Activated naive CD8-positive, alpha-beta T cell treated with anti-CD3 and anti-CD28 coated beads, Interleukin-2, amount 10 ng/mL, durations not matched to agents 7 days and 5 days (primary cell): ENCODE data around the gene CENPT. TPM values are rescaled to one million over a fixed set of nuclear protein-coding genes. Genes with fewer than 3 reads are reported as not detected.
"Not testable (repeated sequence)": the region's sequence is repeated elsewhere in the genome, so short reads cannot be mapped to it uniquely, and the experiment has no call there.

ENCODE experiments used
- ATAC-seq: fragments of 150-1000 bp; cut with Tn5 transposase; one replicate; pipeline ENCODE4 v1.10.0; 2021; ENCODE audit warnings: low read depth, moderate library complexity
- POLR2A ChIA-PET: fragments of 350-600 bp; sonication (Branson Sonifier 250); formaldehyde crosslinking; loops from one replicate; lab custom pipeline; 2021; ENCODE audit warnings: antibody characterized with exemption; lab: Charles Lee
- DNase-seq: peaks from one replicate; pipeline ENCODE4 v3.0.0; 2021
- H3K27ac Mint-ChIP-seq: one replicate; pipeline ENCODE4 v1.8.0; 2022; ENCODE audit warnings: mild to moderate bottlenecking, mixed read lengths
- H3K27me3 Mint-ChIP-seq: one replicate; pipeline ENCODE4 v1.8.0; 2022; ENCODE audit warnings: mild to moderate bottlenecking, moderate library complexity, mixed read lengths
- H3K36me3 Mint-ChIP-seq: one replicate; pipeline ENCODE4 v1.8.0; 2021; ENCODE audit warnings: mild to moderate bottlenecking, mixed read lengths
- H3K4me1 Mint-ChIP-seq: one replicate; pipeline ENCODE4 v1.8.0; 2021; ENCODE audit warnings: mixed read lengths
- H3K4me3 Mint-ChIP-seq: one replicate; pipeline ENCODE4 v1.8.0; 2022; ENCODE audit warnings: mild to moderate bottlenecking, moderate library complexity, mixed read lengths
- H3K9me3 Mint-ChIP-seq: one replicate; pipeline ENCODE4 v1.8.0; 2021; ENCODE audit warnings: mixed read lengths
- total RNA-seq, 2 experiments: library from RNA; stranded (reverse); gene quantifications; one replicate each; pipeline ENCODE4 v1.2.3, GENCODE V29; 2021

Gene CENPT
- total RNA-seq, 2 experiments from 2014 or later = 84.0 to 90.7 TPM

DNA sequence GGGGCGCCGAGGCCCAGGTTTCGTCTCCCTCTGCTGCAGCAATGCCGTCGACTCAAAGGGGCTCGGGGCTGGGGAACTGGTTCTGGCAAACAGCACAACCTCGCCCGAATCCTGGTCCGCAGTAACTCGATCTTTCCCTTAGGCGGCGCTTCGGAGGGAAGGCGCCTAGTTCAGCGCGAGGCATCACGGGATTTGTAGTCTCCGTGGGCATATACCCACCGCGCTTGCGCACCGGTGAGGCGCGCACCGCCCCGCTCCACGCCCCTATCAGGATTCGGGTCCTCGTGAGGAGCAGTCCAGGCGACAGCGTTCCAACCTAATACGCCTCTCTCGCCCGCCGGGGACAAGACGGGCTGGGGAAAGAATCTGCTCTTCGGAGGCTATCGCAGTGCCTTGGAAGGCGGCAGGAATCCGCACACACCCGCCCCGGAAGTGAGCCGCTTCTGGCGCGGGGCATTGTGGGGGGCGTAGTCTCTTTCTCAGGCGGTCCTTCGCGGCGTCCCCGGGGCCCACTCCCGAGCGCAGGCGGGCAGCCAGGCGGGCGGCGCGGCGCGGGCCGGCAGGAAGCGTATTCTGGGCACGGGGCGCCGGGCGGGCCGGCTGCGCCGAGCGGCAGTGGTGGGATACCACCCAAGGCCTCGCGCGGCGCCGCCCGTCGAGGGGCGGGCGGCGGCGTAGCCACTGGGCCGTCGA is 5.5 kb downstream of the CENPT start, which contains the start of gene THAP11:
TSS of gene THAP11 (plus strand) at position 505 of the 693 bp plus-strand sequence. CDS start 235 bp downstream, outside the sequence.
- H3K27ac Mint-ChIP-seq = peak within 1 kb of the TSS; percentile 98
- peaks cover 2% of the 10 kb centered on the region for H3K36me3 Mint-ChIP-seq
- H3K4me1 Mint-ChIP-seq = peaks cover 27% of the 10 kb centered on the region
- peak; percentile 51 for ATAC-seq
- H3K27me3 Mint-ChIP-seq = no peaks in the 10 kb centered on the region
- peak; percentile 95 for DNase-seq
- POLR2A ChIA-PET = interaction anchor here (0.9 to 3.4 kb wide), 3 partner anchors 8 to 94 kb away, joined by 3 to 16 read pairs (median 4); partner anchors contain the start of genes EDC4 and PSMB10
- no peaks in the 10 kb centered on the region for H3K9me3 Mint-ChIP-seq
- H3K4me3 Mint-ChIP-seq = peak within 1 kb of the TSS; percentile 95

- H3K27me3 Mint-ChIP-seq = no peaks in the 10 kb centered on the region
- H3K36me3 Mint-ChIP-seq = peaks cover 2% of the 10 kb centered on the region
- POLR2A ChIA-PET = interaction anchor here (0.6 to 0.9 kb wide), 4 partner anchors 32 to 234 kb away, joined by 3 to 5 read pairs (median 4); partner anchors contain the start of gene EDC4
- H3K4me1 Mint-ChIP-seq = peaks cover 27% of the 10 kb centered on the region
- ATAC-seq (no peak), DNase-seq (no peak)
- H3K9me3 Mint-ChIP-seq = no peaks in the 10 kb centered on the region
- H3K4me3 Mint-ChIP-seq = peak overlapping the region; percentile 92
- H3K27ac Mint-ChIP-seq = peak overlapping the region; percentile 98
These were observed 6.2 kb downstream of the CENPT start for GRCh38 chr16:67841198-67841815.

- Mint-ChIP-seq H3K27me3 (no peaks in the 10 kb centered on the region), H3K4me3 (no peak overlapping the region), H3K9me3 (no peaks in the 10 kb centered on the region), H3K27ac (no peak overlapping the region), H3K4me1 (peaks cover 15% of the 10 kb centered on the region), H3K36me3 (no peaks in the 10 kb centered on the region)
- DNase-seq = no peak
- ATAC-seq = no peak
- POLR2A ChIA-PET = no interaction called here
These were observed 9.7 kb downstream of the CENPT start for GRCh38 chr16:67837811-67838210.

DNA sequence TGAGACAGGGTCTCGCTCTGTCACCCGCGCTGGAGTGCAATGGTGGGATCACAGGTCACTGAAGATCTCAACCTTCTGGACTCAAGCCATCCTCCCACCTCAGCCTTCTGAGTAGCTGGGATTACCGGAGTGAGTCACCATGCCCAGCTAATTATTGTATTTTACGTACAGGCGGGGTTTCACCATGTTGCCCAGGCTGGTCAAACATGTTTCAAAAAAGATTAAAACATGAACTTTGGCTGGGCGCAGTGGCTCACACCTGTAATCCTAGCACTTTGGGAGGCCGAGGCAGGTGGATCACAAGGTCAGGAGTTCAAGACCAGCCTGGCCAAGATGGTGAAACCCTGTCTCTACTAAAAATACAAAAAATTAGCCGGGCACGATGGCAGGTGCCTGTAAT is 10.3 kb downstream of the CENPT start:
- H3K27ac Mint-ChIP-seq, H3K27me3 Mint-ChIP-seq, H3K36me3 Mint-ChIP-seq, H3K4me3 Mint-ChIP-seq, DNase-seq, POLR2A ChIA-PET, H3K9me3 Mint-ChIP-seq, ATAC-seq: not testable (repeated sequence)
- H3K4me1 Mint-ChIP-seq = peaks cover 19% of the 10 kb centered on the region

DNA sequence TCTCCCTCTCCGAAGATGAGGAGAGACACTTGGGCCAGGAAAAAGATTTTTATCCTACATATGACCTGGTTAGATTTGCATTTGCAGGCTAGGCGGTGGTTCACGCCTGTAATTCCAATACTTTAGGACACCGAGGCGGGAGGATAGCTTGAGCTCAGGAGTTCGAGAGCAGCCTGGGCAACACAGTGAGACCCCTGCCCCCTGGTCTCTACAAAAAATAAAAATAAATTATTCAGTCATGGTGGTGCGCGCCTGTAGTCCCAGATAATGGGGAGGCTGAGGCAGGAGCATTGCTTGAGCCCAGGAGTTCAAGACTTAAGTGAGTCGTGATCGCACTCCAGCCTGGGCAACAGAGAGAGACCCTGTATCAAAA is 13.3 kb downstream of the CENPT start:
- Mint-ChIP-seq H3K27ac (peak overlapping the region; percentile 85), H3K4me1 (peaks cover 14% of the 10 kb centered on the region), H3K4me3 (peak overlapping the region; percentile 89), H3K36me3 (peaks cover 9% of the 10 kb centered on the region), H3K9me3 (no peaks in the 10 kb centered on the region), H3K27me3 (no peaks in the 10 kb centered on the region)
- POLR2A ChIA-PET = interaction anchor here (0.6 to 2.4 kb wide), 12 partner anchors 8 to 313 kb away, joined by 3 to 21 read pairs (median 4); partner anchors contain the start of genes CENPT, NUTF2, PSMB10 and RANBP10
- DNase-seq = no peak
- no peak for ATAC-seq

DNA sequence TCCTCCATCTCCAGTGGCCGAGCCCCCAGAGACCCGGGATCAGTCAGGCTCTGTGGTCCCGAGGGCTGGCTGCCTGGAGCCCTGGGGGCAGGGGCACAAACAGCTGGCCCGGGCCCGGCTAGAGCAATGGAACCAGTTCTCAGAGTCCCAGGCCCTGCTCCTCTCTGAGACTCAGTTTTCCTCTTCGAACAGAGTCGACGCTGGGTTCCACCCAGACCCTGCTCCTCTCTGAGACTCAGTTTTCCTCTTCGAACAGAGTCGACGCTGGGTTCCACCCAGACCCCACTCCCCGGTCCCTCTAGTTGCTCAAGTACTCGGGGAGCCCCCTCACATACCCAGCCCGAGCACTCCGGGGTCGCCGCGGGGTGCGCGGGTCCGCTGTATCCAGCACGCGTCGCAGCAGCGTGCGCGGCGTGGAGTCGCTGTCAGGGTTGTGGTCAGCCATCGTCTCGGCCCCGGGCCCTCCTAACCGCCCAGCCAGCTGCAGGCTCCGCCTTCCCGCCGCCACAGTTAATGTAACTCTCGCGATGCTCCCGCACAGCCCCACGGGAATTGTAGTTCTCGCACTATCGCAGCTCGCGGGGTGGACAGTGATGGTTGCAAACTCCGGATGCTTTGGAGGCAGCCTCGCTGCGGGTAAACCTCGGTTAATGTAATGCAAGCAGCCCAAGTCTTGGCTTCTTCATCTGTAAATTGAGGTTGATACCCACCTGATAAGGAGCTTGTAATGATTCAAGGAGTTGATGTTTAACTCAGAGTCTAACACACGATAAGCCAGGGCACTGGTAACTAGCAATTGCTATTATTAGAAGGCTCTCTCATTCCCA is 13.9 kb downstream of the CENPT start:
- H3K27ac Mint-ChIP-seq = peak overlapping the region; percentile 85
- peak; percentile 98 for ATAC-seq
- DNase-seq = peak; percentile 94
- H3K36me3 Mint-ChIP-seq = peaks cover 9% of the 10 kb centered on the region
- H3K4me3 Mint-ChIP-seq = peak overlapping the region; percentile 89
- peaks cover 14% of the 10 kb centered on the region for H3K4me1 Mint-ChIP-seq
- H3K9me3 Mint-ChIP-seq = no peaks in the 10 kb centered on the region
- POLR2A ChIA-PET = interaction anchor here (0.6 to 2.4 kb wide), 13 partner anchors 9 to 312 kb away, joined by 3 to 21 read pairs (median 4); partner anchors contain the start of genes CENPT, NUTF2, PSMB10 and RANBP10
- H3K27me3 Mint-ChIP-seq = no peaks in the 10 kb centered on the region

DNA sequence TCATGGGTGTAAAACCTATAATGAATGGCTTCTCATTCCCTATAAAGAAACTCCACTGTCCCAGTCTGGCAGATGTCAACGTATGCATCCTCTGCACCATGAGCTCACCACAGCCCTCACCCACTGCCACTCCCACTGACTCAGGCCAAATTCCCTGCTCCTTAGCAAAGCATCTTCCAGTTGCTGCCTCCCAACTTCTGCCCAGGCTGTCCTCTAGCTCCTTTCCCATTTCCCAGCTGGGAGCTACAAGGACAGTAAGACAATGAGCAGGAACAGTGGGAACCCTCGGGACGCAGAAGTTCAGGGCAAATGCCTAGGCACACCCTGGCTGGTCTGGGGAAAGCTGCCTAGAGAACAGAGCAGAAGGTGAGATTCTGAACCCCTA is 14.5 kb downstream of the CENPT start:
- ATAC-seq (no peak), DNase-seq (no peak)
- Mint-ChIP-seq H3K4me1 (peaks cover 14% of the 10 kb centered on the region), H3K27ac (peak overlapping the region; percentile 85), H3K4me3 (peak overlapping the region; percentile 89), H3K27me3 (no peaks in the 10 kb centered on the region), H3K9me3 (no peaks in the 10 kb centered on the region), H3K36me3 (peaks cover 9% of the 10 kb centered on the region)
- POLR2A ChIA-PET = interaction anchor here (0.6 to 2.4 kb wide), 9 partner anchors 10 to 312 kb away, joined by 3 to 21 read pairs (median 6); partner anchors contain the start of genes CENPT, NUTF2, PSMB10 and RANBP10

DNA sequence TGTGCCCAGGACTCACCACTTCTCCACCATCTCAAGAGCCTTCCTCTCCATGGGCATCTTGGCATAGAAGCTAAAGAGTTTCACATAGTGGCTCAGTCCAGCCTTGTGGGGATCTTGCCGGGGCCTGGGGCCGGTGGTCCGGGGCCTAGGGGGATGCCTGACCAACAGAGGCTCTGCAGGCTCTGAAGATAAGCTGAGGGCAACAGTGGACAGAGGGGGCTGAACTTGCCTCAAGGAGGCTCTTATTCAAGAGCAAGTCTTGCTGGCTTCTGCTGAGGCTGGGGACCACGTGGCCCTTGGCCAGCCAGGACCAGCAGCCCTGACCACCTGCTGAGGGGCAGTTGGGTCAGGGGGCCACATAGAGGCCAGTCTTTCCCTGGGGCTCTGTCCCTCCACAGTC is 18.8 kb downstream of the CENPT start:
- H3K4me1 Mint-ChIP-seq = peaks cover 10% of the 10 kb centered on the region
- DNase-seq (no peak), ATAC-seq (no peak)
- H3K4me3 Mint-ChIP-seq = no peak overlapping the region
- H3K27ac Mint-ChIP-seq = no peak overlapping the region
- no peaks in the 10 kb centered on the region for H3K9me3 Mint-ChIP-seq
- POLR2A ChIA-PET = no interaction called here
- H3K36me3 Mint-ChIP-seq = peaks cover 9% of the 10 kb centered on the region
- H3K27me3 Mint-ChIP-seq = no peaks in the 10 kb centered on the region

DNA sequence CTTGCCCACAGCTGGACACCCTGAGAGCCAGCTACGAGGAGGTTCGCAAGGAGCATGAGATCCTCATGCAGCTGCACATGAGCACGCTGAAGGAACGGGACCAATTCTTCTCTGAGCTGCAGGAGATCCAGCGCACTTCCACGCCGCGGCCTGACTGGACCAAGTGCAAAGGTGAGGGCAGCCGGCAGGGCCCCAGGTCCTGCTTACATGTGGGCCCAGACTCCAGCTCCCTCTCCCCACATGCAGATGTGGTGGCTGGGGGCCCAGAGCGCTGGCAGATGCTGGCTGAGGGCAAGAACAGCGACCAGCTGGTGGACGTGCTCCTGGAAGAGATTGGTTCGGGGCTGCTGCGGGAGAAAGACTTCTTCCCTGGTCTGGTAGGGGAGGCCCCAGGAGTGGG is 21.6 kb downstream of the CENPT start:
- Mint-ChIP-seq H3K4me1 (peaks cover 2% of the 10 kb centered on the region), H3K27ac (no peak overlapping the region), H3K36me3 (peaks cover 5% of the 10 kb centered on the region), H3K4me3 (no peak overlapping the region), H3K27me3 (no peaks in the 10 kb centered on the region), H3K9me3 (no peaks in the 10 kb centered on the region)
- ATAC-seq = no peak
- POLR2A ChIA-PET = interaction anchor here (1.3 kb wide), 1 partner anchor 17 kb away, joined by 3 read pairs; no protein-coding TSS in a partner anchor
- DNase-seq = no peak

DNA sequence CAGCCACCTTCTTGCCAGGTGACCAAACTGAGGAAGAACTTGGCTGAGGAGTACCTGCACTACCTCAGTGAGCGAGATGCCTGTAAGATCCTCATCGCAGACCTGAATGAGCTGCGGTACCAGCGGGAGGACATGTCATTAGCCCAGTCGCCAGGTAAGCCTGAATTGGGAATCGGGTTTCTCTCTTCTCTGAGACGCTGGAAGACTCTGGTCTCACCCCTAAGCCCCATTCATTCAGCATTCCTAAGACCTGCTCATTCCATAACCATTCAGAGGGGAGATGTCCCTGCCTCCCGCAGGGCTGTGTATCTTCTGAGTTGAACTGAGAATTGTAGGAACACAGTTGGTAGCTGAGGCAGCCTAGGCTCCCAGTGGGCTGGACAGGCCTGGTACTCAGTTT is 22.4 kb downstream of the CENPT start:
- H3K36me3 Mint-ChIP-seq = peaks cover 2% of the 10 kb centered on the region
- H3K9me3 Mint-ChIP-seq = no peaks in the 10 kb centered on the region
- POLR2A ChIA-PET = no interaction called here
- DNase-seq (no peak), ATAC-seq (no peak)
- no peak overlapping the region for H3K4me3 Mint-ChIP-seq
- peaks cover 2% of the 10 kb centered on the region for H3K4me1 Mint-ChIP-seq
- no peaks in the 10 kb centered on the region for H3K27me3 Mint-ChIP-seq
- H3K27ac Mint-ChIP-seq = no peak overlapping the region

DNA sequence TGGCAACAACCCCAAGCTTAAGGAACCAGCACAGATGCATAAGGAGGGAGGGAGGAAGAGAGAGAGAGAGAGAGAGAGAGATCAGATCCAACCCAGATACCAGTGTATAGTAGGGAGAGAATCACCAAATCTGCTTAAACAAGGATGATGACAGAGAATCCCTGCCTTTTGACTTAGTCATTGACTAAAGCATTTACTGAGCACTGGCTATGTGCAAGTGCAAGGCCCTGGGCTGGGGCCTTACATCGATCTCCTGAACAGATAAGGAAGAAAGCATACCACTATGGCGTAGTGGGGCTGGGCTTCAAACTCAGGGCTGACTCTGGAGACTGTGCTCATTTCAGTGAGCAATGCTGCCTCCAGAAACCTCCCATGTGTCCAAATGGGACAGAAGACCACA is 25.0 kb downstream of the CENPT start:
- Mint-ChIP-seq H3K36me3 (no peaks in the 10 kb centered on the region), H3K27me3 (no peaks in the 10 kb centered on the region), H3K4me1 (peaks cover 2% of the 10 kb centered on the region), H3K4me3 (no peak overlapping the region), H3K27ac (no peak overlapping the region), H3K9me3 (no peaks in the 10 kb centered on the region)
- POLR2A ChIA-PET = no interaction called here
- no peak for ATAC-seq
- no peak for DNase-seq

GRCh38 chr16:67820608-67821259 is 26.8 kb downstream of the CENPT start:
- H3K27ac Mint-ChIP-seq = no peak overlapping the region
- POLR2A ChIA-PET = no interaction called here
- H3K4me3 Mint-ChIP-seq = no peak overlapping the region

More at GRCh38 chr16:67820608-67821259, 26.8 kb downstream of the CENPT start:
- Mint-ChIP-seq H3K4me1 (peaks cover 7% of the 10 kb centered on the region), H3K9me3 (no peaks in the 10 kb centered on the region), H3K36me3 (no peaks in the 10 kb centered on the region), H3K27me3 (peaks cover 2% of the 10 kb centered on the region)
- no peak for DNase-seq
- ATAC-seq = no peak
